ENCODE results near the gene ETV6.
A peak's percentile ranks its signal among the peaks of the same experiment; 100 is the strongest.

ETV6 gene

GRCh38 chr12:11868027-11868426 lies 218.6 kb downstream of the ETV6 start:
- no peak for DNase-seq
- in situ Hi-C loops (cut with HindIII; ENCODE audit: low pct_ligation_motif_present, low pct_unique_long_range_greater_than_20kb, low sequenced_read_pairs) = no loop called here

- DNase-seq = no peak
- in situ Hi-C loops (cut with HindIII; ENCODE audit: low pct_ligation_motif_present, low pct_unique_long_range_greater_than_20kb, low sequenced_read_pairs) = no loop called here
Measured at GRCh38 chr12:11869406-11869805, 219.9 kb downstream of the ETV6 start.

- DNase-seq = no peak
- in situ Hi-C loops (cut with HindIII; ENCODE audit: low pct_ligation_motif_present, low pct_unique_long_range_greater_than_20kb, low sequenced_read_pairs) = no loop called here
Measured at GRCh38 chr12:11870041-11870451, 220.6 kb downstream of the ETV6 start.

- no peak for DNase-seq
- in situ Hi-C loops (cut with HindIII; ENCODE audit: low pct_ligation_motif_present, low pct_unique_long_range_greater_than_20kb, low sequenced_read_pairs) = no loop called here
Measured at GRCh38 chr12:11872055-11872454, 222.6 kb downstream of the ETV6 start.

- no peak for DNase-seq
- in situ Hi-C loops (cut with HindIII; ENCODE audit: low pct_ligation_motif_present, low pct_unique_long_range_greater_than_20kb, low sequenced_read_pairs) = no loop called here
Measured at GRCh38 chr12:11875414-11875935, 226.0 kb downstream of the ETV6 start.

- in situ Hi-C loops (cut with HindIII; ENCODE audit: low pct_ligation_motif_present, low pct_unique_long_range_greater_than_20kb, low sequenced_read_pairs) = no loop called here
- DNase-seq = no peak
Measured at GRCh38 chr12:11876307-11876706, 226.8 kb downstream of the ETV6 start.

- in situ Hi-C loops (cut with HindIII; ENCODE audit: low pct_ligation_motif_present, low pct_unique_long_range_greater_than_20kb, low sequenced_read_pairs) = no loop called here
Measured at GRCh38 chr12:11877102-11877826, 227.8 kb downstream of the ETV6 start.

GRCh38 chr12:11877869-11878780 lies 228.7 kb downstream of the ETV6 start:
- peak; percentile 81 for DNase-seq
- in situ Hi-C loops (cut with HindIII; ENCODE audit: low pct_ligation_motif_present, low pct_unique_long_range_greater_than_20kb, low sequenced_read_pairs) = no loop called here

More at GRCh38 chr12:11877102-11877826, 227.8 kb downstream of the ETV6 start:
- no peak for DNase-seq

GRCh38 chr12:11879306-11879705 lies 229.8 kb downstream of the ETV6 start:
- in situ Hi-C loops (cut with HindIII; ENCODE audit: low pct_ligation_motif_present, low pct_unique_long_range_greater_than_20kb, low sequenced_read_pairs) = no loop called here
- DNase-seq = no peak

- in situ Hi-C loops (cut with HindIII; ENCODE audit: low pct_ligation_motif_present, low pct_unique_long_range_greater_than_20kb, low sequenced_read_pairs) = no loop called here
Measured at GRCh38 chr12:11880381-11880780, 230.9 kb downstream of the ETV6 start.

GRCh38 chr12:11881835-11882234 lies 232.4 kb downstream of the ETV6 start:
- DNase-seq = peak; percentile 24
- in situ Hi-C loops (cut with HindIII; ENCODE audit: low pct_ligation_motif_present, low pct_unique_long_range_greater_than_20kb, low sequenced_read_pairs) = no loop called here

More at GRCh38 chr12:11880381-11880780, 230.9 kb downstream of the ETV6 start:
- DNase-seq = no peak

GRCh38 chr12:11882301-11883019 lies 233.0 kb downstream of the ETV6 start:
- in situ Hi-C loops (cut with HindIII; ENCODE audit: low pct_ligation_motif_present, low pct_unique_long_range_greater_than_20kb, low sequenced_read_pairs) = no loop called here
- DNase-seq = peak; percentile 89

GRCh38 chr12:11884116-11884515 lies 234.6 kb downstream of the ETV6 start:
- DNase-seq = no peak
- in situ Hi-C loops (cut with HindIII; ENCODE audit: low pct_ligation_motif_present, low pct_unique_long_range_greater_than_20kb, low sequenced_read_pairs) = no loop called here

GRCh38 chr12:11884706-11885105 lies 235.2 kb downstream of the ETV6 start:
- peak; percentile 38 for DNase-seq
- in situ Hi-C loops (cut with HindIII; ENCODE audit: low pct_ligation_motif_present, low pct_unique_long_range_greater_than_20kb, low sequenced_read_pairs) = no loop called here

- in situ Hi-C loops (cut with HindIII; ENCODE audit: low pct_ligation_motif_present, low pct_unique_long_range_greater_than_20kb, low sequenced_read_pairs) = no loop called here
- DNase-seq = peak; percentile 45
Measured at GRCh38 chr12:11885261-11886038, 236.0 kb downstream of the ETV6 start.

GRCh38 chr12:11886339-11886738 lies 236.9 kb downstream of the ETV6 start:
- in situ Hi-C loops (cut with HindIII; ENCODE audit: low pct_ligation_motif_present, low pct_unique_long_range_greater_than_20kb, low sequenced_read_pairs) = no loop called here
- no peak for DNase-seq

- DNase-seq = no peak
- in situ Hi-C loops (cut with HindIII; ENCODE audit: low pct_ligation_motif_present, low pct_unique_long_range_greater_than_20kb, low sequenced_read_pairs) = no loop called here
Measured at GRCh38 chr12:11888029-11888428, 238.6 kb downstream of the ETV6 start.

- in situ Hi-C loops (cut with HindIII; ENCODE audit: low pct_ligation_motif_present, low pct_unique_long_range_greater_than_20kb, low sequenced_read_pairs) = no loop called here
- no peak for DNase-seq
Measured at GRCh38 chr12:11891346-11891745, 241.9 kb downstream of the ETV6 start.

Measured in ACHN (cell line).